GM12878 (cell line): Measurements from ENCODE around the gene RPL19.

Experiments
- BRCA1 ChIP-seq: IDR thresholded peaks from 2 replicates; pipeline ENCODE4 v1.6.1; 2011; ENCODE audit warnings: low read depth, low read length, improper control_type of control experiment
- NR2F1 ChIP-seq: fragments of 450-650 bp; conservative IDR thresholded peaks from 2 replicates; pipeline ENCODE4 v1.6.1; 2017; ENCODE audit warnings: mild to moderate bottlenecking
- POLR2A ChIP-seq: IDR thresholded peaks from 2 replicates; pipeline ENCODE4 v1.6.1; 2011; ENCODE audit warnings: low read depth, mild to moderate bottlenecking, low read length
- SREBF1 ChIP-seq: IDR thresholded peaks from 2 replicates; pipeline ENCODE4 v1.6.1; 2012; ENCODE audit warnings: mild to moderate bottlenecking, low read length

GRCh38 chr17:39199820-39200069 is 338 bp upstream of the RPL19 start:
- TF ChIP-seq POLR2A (no peak), NR2F1 (no peak; the same call in 1 of the 2 replicates), BRCA1 (no peak), SREBF1 (no peak)
